ENCODE measurements around the gene ITGB6. TPM values are rescaled to one million over a fixed set of nuclear protein-coding genes. Genes with fewer than 3 reads are reported as not detected.

Gene ITGB6
- total RNA-seq, 1 donor from 2014 or later, result 7.6 TPM

DNA sequence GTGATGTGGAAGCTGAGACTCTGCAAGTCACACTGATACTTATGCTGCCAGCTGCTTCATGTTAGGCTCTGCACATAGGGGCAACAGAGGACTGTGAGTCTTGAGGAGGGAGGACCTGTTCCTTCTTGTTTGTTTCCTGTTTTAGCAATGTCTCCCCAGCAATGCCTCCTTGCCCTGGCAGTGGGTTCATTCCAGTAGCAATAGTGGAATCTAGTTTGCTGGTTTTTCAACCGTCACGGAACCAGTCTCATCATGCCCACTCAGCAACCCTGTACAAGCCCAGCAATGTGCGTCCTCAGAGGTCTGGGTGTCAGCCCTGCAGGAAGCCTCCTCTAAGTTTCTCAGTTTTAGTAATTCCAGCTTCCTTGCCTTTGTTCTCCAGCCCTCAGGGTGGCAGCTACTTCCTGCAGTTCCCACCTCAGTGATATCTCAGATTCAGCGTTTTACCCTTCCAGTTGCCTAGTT is 20.5 kb upstream of the ITGB6 start:
- no peak for FAIRE-seq
- no peaks in the 10 kb centered on the region for H4K20me1 ChIP-seq (ENCODE audit: insufficient read depth, low read length)
- H3K36me3 Mint-ChIP-seq (ENCODE audit: low read depth, unreplicated experiment), result peaks cover 8% of the 10 kb centered on the region
- peaks cover 35% of the 10 kb centered on the region for H3K4me1 ChIP-seq (ENCODE audit: insufficient read depth, low read length)
- no peaks in the 10 kb centered on the region for H3K27me3 ChIP-seq (ENCODE audit: insufficient read depth, low read length)
- H3K79me2 ChIP-seq (ENCODE audit: insufficient read depth, low read length), result no peaks in the 10 kb centered on the region
- H3K27ac Mint-ChIP-seq (ENCODE audit: unreplicated experiment), result peak overlapping the region; percentile 43
- no peaks in the 10 kb centered on the region for H3K36me3 ChIP-seq (ENCODE audit: insufficient read depth, low read length)
- no peak overlapping the region for H3K27ac ChIP-seq (ENCODE audit: low read depth, low read length)
- no peak for DNase-seq (ENCODE audit: low read depth)
- peaks cover 67% of the 10 kb centered on the region for H3K4me1 Mint-ChIP-seq (ENCODE audit: low read depth, unreplicated experiment)
- no peaks in the 10 kb centered on the region for H3K9me3 ChIP-seq (ENCODE audit: insufficient read depth, low read depth, low read length)
- no peaks in the 10 kb centered on the region for H3K27me3 Mint-ChIP-seq (ENCODE audit: low read depth, unreplicated experiment)
- H3K4me3 ChIP-seq (ENCODE audit: insufficient read depth, low read depth, low read length), result no peak overlapping the region
- H3K4me2 ChIP-seq (ENCODE audit: low read length), result no peak overlapping the region
- H3K9ac ChIP-seq (ENCODE audit: low read length), result no peak overlapping the region
- H3K4me3 Mint-ChIP-seq (ENCODE audit: unreplicated experiment), result peak overlapping the region; percentile 50
- H2AFZ ChIP-seq (ENCODE audit: low read depth, low read length), result no peak overlapping the region
- no peaks in the 10 kb centered on the region for H3K9me3 Mint-ChIP-seq (ENCODE audit: unreplicated experiment)
- TF ChIP-seq, protein P1, sequence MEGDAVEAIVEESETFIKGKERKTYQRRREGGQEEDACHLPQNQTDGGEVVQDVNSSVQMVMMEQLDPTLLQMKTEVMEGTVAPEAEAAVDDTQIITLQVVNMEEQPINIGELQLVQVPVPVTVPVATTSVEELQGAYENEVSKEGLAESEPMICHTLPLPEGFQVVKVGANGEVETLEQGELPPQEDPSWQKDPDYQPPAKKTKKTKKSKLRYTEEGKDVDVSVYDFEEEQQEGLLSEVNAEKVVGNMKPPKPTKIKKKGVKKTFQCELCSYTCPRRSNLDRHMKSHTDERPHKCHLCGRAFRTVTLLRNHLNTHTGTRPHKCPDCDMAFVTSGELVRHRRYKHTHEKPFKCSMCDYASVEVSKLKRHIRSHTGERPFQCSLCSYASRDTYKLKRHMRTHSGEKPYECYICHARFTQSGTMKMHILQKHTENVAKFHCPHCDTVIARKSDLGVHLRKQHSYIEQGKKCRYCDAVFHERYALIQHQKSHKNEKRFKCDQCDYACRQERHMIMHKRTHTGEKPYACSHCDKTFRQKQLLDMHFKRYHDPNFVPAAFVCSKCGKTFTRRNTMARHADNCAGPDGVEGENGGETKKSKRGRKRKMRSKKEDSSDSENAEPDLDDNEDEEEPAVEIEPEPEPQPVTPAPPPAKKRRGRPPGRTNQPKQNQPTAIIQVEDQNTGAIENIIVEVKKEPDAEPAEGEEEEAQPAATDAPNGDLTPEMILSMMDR (IDR thresholded peaks at IDR 0.05; ENCODE audit: insufficient read depth, low read depth, low read length), result no peak
- no peak for TF ChIP-seq EZH2 (IDR thresholded peaks at IDR 0.05; ENCODE audit: insufficient read depth, low read length)

DNA sequence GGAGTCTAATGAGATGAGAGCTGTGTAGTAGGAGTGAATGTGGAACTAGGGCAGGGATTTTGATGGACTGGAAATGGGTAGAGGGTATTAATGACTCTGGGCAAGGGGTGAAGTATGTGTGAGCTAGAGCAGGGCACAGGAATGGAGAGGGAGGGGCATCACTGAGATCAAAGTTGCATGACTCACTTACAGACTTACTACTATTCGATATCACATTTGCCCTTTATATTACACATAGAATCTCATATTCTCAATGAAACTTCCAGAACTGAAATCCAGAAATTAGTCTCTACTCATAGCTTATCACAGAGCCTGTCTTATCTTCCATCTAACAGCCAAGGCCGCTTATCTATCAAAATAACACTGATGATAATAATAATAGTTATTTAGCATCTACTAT is 20.0 kb upstream of the ITGB6 start:
- no peaks in the 10 kb centered on the region for H3K79me2 ChIP-seq (ENCODE audit: insufficient read depth, low read length)
- DNase-seq (ENCODE audit: low read depth) (no peak), FAIRE-seq (no peak)
- no peak overlapping the region for H3K4me2 ChIP-seq (ENCODE audit: low read length)
- H3K27ac ChIP-seq (ENCODE audit: low read depth, low read length), result no peak overlapping the region
- H3K27ac Mint-ChIP-seq (ENCODE audit: unreplicated experiment), result no peak overlapping the region
- peaks cover 8% of the 10 kb centered on the region for H3K36me3 Mint-ChIP-seq (ENCODE audit: low read depth, unreplicated experiment)
- TF ChIP-seq, protein P1 (IDR thresholded peaks at IDR 0.05; ENCODE audit: insufficient read depth, low read depth, low read length), result no peak
- no peak for TF ChIP-seq EZH2 (IDR thresholded peaks at IDR 0.05; ENCODE audit: insufficient read depth, low read length)
- H3K27me3 Mint-ChIP-seq (ENCODE audit: low read depth, unreplicated experiment), result no peaks in the 10 kb centered on the region
- no peaks in the 10 kb centered on the region for H3K9me3 Mint-ChIP-seq (ENCODE audit: unreplicated experiment)
- no peaks in the 10 kb centered on the region for H4K20me1 ChIP-seq (ENCODE audit: insufficient read depth, low read length)
- no peak overlapping the region for H3K4me3 Mint-ChIP-seq (ENCODE audit: unreplicated experiment)
- no peak overlapping the region for H3K9ac ChIP-seq (ENCODE audit: low read length)
- H3K4me1 Mint-ChIP-seq (ENCODE audit: low read depth, unreplicated experiment), result peaks cover 64% of the 10 kb centered on the region
- H3K9me3 ChIP-seq (ENCODE audit: insufficient read depth, low read depth, low read length), result no peaks in the 10 kb centered on the region
- H3K36me3 ChIP-seq (ENCODE audit: insufficient read depth, low read length), result no peaks in the 10 kb centered on the region
- no peak overlapping the region for H3K4me3 ChIP-seq (ENCODE audit: insufficient read depth, low read depth, low read length)
- H2AFZ ChIP-seq (ENCODE audit: low read depth, low read length), result no peak overlapping the region
- peaks cover 32% of the 10 kb centered on the region for H3K4me1 ChIP-seq (ENCODE audit: insufficient read depth, low read length)
- H3K27me3 ChIP-seq (ENCODE audit: insufficient read depth, low read length), result no peaks in the 10 kb centered on the region

All from astrocyte (in vitro differentiated cells and primary cell).